Measurements from ENCODE around the gene TARS3.
"Not testable (repeated sequence)": the region's sequence is repeated elsewhere in the genome, so short reads cannot be mapped to it uniquely, and the experiment has no call there.

The TARS3 gene

GRCh38 chr15:101637038-101637437, 87.2 kb downstream of the TARS3 start:
- TF ChIP-seq GATA1 (IDR thresholded peaks at IDR 0.05; ENCODE audit: low read depth, low read length) = no peak
- TF ChIP-seq POLR2A (IDR thresholded peaks at IDR 0.05; ENCODE audit: low read length) = no peak
- DNase-seq = peak in 1 of 2 experiments; percentile 35

GRCh38 chr15:101635944-101636727, 88.1 kb downstream of the TARS3 start:
- no peak for DNase-seq
- TF ChIP-seq POLR2A (IDR thresholded peaks at IDR 0.05; ENCODE audit: low read length) (no peak), GATA1 (IDR thresholded peaks at IDR 0.05; ENCODE audit: low read depth, low read length) (no peak)

DNA sequence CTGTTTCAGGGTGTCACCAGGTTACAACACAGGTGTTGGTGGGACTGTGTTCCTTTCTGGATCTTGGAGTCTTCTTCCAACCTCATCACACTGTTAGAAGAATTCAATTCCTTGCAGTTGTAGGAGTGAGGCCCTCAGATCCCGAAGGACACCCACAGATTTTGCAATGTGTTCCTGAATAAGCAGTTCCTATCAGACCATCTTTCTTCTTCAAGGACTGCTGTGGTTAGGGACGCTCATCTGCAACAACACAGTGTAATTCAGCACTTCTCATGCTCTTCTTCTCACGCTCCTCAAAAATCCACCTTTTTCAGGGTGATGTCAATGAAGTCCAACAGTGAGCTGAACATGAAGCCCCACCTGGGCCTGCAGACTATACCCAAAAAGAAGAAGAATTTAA, 90.9 kb downstream of the TARS3 start:
- DNase-seq = no peak
- TF ChIP-seq POLR2A (IDR thresholded peaks at IDR 0.05; ENCODE audit: low read length) (no peak), GATA1 (IDR thresholded peaks at IDR 0.05; ENCODE audit: low read depth, low read length) (no peak)

DNA sequence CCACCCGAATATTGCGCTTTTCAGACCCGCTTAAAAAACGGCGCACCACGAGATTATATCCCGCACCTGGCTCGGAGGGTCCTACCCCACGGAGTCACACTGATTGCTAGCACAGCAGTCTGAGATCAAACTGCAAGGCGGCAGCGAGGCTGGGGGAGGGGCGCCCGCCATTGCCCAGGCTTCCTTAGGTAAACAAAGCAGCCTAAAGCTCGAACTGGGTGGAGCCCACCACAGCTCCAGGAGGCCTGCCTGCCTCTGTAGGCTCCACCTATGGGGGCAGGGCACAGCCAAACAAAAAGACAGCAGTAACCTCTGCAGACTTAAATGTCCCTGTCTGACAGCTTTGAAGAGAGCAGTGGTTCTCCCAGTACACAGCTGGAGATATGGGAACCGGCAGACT, 97.5 kb downstream of the TARS3 start:
- not testable (repeated sequence) for DNase-seq

- TF ChIP-seq GATA1 (IDR thresholded peaks at IDR 0.05; ENCODE audit: low read depth, low read length) = no peak
Observed at GRCh38 chr15:101625980-101626379, 98.3 kb downstream of the TARS3 start.

GRCh38 chr15:101625184-101625583, 99.1 kb downstream of the TARS3 start:
- DNase-seq = no peak
- TF ChIP-seq GATA1 (IDR thresholded peaks at IDR 0.05; ENCODE audit: low read depth, low read length) = no peak
- no peak for TF ChIP-seq POLR2A (IDR thresholded peaks at IDR 0.05; ENCODE audit: low read length)

More at GRCh38 chr15:101625980-101626379, 98.3 kb downstream of the TARS3 start:
- DNase-seq = no peak

- DNase-seq = no peak
- no peak for TF ChIP-seq GATA1 (IDR thresholded peaks at IDR 0.05; ENCODE audit: low read depth, low read length)
- TF ChIP-seq POLR2A (IDR thresholded peaks at IDR 0.05; ENCODE audit: low read length) = no peak
Observed at GRCh38 chr15:101623367-101624304, 100.6 kb downstream of the TARS3 start.

DNA sequence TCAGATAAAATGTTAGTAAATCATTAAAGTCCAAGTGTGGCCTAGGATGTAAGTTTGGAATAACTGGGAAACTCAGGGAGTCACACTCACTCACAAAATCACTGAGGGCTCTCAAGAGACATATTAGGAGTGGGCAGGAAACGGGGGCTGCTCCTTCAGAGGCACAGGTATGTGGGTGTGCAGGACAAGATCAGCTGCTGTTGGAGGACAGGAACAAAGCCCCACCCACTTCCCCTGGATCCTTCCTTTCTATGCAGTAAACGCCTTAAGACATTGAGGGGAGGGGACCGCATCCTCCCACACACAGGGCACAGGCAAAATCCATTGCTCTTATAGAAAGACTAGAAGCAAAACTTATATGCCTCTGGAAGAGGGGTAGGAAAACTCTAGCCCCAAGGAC, 102.3 kb downstream of the TARS3 start:
- TF ChIP-seq GATA1 (IDR thresholded peaks at IDR 0.05; ENCODE audit: low read depth, low read length) (no peak), POLR2A (IDR thresholded peaks at IDR 0.05; ENCODE audit: low read length) (no peak)
- DNase-seq = no peak

DNA sequence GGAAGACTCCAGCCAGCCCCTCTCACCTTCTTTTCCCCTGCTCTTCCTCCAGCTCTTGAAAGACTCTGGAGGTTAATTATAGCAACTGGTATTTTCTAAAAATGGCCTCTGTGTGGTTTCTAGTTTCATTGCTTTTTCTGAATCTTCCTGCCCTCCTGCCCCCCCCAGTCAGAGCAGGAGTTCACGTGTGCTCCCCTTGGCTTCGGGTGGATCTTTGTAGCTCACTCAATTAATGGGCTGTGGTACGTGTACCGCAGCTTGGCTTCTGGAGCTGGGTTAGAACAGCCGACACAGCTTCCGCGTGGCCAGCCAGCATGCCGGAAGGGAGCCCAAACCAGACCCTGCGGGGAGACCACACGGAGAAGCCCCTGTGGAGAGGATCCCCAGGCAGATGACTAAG, 103.6 kb downstream of the TARS3 start:
- no peak for DNase-seq
- TF ChIP-seq GATA1 (IDR thresholded peaks at IDR 0.05; ENCODE audit: low read depth, low read length) (no peak), POLR2A (IDR thresholded peaks at IDR 0.05; ENCODE audit: low read length) (no peak)

DNA sequence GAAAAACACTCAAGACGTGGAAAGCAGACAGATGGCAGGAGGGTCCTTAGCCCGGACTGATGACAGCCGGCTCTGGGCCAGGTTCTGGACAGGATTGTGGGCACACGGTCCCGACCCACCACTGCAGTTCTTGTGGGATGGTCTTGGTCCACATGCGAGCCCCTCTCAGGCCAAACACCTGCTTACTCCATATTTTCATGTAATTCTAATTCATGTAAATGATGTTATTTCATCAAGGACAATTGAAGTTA, 104.7 kb downstream of the TARS3 start:
- TF ChIP-seq GATA1 (IDR thresholded peaks at IDR 0.05; ENCODE audit: low read depth, low read length) (no peak), POLR2A (IDR thresholded peaks at IDR 0.05; ENCODE audit: low read length) (no peak)
- DNase-seq = no peak

DNA sequence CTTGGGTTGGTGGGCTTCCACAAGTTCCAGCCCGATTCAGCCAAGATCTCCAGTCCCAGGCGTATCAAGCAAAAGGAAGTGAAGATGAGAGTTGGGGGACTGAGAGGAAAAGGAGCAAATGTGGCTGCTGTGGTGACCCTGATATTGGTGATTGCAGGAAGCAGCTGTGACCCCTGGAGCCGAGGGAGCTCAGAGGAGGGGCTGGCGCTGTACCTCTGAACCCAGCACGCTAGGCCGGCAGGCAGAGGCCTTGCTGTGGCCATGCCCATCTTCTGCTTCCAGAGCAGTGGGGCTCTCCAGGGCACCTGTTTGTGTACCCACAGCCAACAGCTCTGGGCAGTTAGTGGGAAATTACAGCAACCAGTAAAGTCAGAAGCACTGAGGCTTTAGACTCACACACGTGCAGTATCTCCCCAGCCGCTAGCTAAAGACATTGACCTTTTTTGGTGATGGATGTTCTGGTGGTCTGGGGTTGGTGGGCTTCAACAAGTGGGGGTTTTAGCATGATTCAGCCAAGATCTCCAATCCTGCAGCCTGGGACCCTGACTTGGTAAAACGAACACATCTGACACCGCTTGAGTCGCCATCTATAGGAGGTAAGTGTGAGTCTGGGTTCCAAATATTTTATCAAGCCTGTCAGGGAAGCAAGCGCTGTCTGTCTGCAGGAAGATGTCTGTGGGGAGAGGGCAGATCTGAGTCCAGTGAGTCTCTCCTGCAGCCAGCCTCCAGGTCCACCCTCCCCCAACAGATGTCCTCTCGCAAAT, 105.2 kb downstream of the TARS3 start:
- TF ChIP-seq GATA1 (IDR thresholded peaks at IDR 0.05; ENCODE audit: low read depth, low read length) (no peak), POLR2A (IDR thresholded peaks at IDR 0.05; ENCODE audit: low read length) (no peak)
- DNase-seq = no peak

- no peak for DNase-seq
- TF ChIP-seq GATA1 (IDR thresholded peaks at IDR 0.05; ENCODE audit: low read depth, low read length) (no peak), POLR2A (IDR thresholded peaks at IDR 0.05; ENCODE audit: low read length) (no peak)
Observed at GRCh38 chr15:101618076-101618475, 106.2 kb downstream of the TARS3 start.

DNA sequence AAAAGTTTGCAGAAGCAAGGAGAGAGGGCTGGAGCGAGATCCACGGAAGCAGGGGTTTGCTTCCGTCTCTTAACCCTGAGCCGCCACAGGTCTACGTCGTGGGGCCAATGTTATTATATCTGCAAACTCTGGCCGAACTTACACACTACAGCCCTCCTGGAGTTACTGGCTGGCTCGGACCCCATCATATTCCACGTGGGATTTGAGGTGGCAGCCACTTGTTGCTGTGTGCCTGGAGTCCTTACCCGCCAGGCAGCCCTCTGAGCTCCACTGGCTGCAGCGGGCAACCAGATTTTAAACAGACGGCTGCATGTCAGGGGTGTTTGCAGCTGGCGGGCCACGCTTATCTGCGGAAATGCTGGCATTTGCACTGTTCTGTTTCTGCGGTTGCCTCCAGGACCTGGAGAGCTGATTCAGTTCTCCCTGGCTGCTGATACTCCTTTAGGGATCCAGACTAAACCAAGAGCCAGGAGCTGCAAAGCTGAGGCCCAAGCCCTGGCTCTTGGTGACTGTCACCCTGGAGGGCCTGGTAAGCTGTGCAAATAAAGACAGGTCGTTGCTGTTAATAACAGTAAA, 106.8 kb downstream of the TARS3 start:
- TF ChIP-seq GATA1 (IDR thresholded peaks at IDR 0.05; ENCODE audit: low read depth, low read length) (no peak), POLR2A (IDR thresholded peaks at IDR 0.05; ENCODE audit: low read length) (no peak)
- DNase-seq = no peak
